ENCODE measurements around the gene SUPT6H. TPM values are rescaled to one million over a fixed set of nuclear protein-coding genes. Genes with fewer than 3 reads are reported as not detected.

SUPT6H gene
- total and polyA plus RNA-seq, 2 donors (not counting 1 experiment from before 2014, with no cell fraction given) = 34.7 to 61.6 TPM

GRCh38 chr17:28751600-28752366, 89.8 kb downstream of the SUPT6H start:
- Histone ChIP-seq H3K4me2 (ENCODE audit: extremely low read depth, insufficient read depth, low read length) (no peak overlapping the region), H3K9me3 (ENCODE audit: control insufficient read depth, insufficient read depth, low read depth, low read length) (no peaks in the 10 kb centered on the region), H3K4me3 (replicated peaks in 1 of 4; ENCODE audit: control extremely low read depth in 1 of 4, insufficient read depth in 1 of 4, low read depth in 3 of 4, low read length in 4 of 4) (no peak overlapping the region), H3K27me3 (ENCODE audit: control insufficient read depth, insufficient read depth, low read length) (no peaks in the 10 kb centered on the region), H3K79me2 (ENCODE audit: control insufficient read depth, insufficient read depth, low read length) (peaks cover 13% of the 10 kb centered on the region), H3K4me1 (ENCODE audit: control insufficient read depth, extremely low read depth, insufficient read depth, low read length) (peaks cover 2% of the 10 kb centered on the region), H2AFZ (ENCODE audit: low read length) (no peak overlapping the region), H3K36me3 (ENCODE audit: control insufficient read depth, insufficient read depth, low read length) (peaks cover 33% of the 10 kb centered on the region), H3K9ac (ENCODE audit: insufficient read depth, low read length) (no peak overlapping the region), H3K27ac (ENCODE audit: insufficient read depth, low read length) (no peak overlapping the region), H4K20me1 (ENCODE audit: control insufficient read depth, extremely low read depth, insufficient read depth, low read length) (no peaks in the 10 kb centered on the region)
- no peak for DNase-seq (ENCODE audit: low read depth in 2 of 2)
- no peak for TF ChIP-seq EZH2 (IDR thresholded peaks at IDR 0.05; ENCODE audit: low read length, missing control alignments)
- no peak for TF ChIP-seq CTCF (conservative IDR thresholded peaks at IDR 0.05 in 1 of 2, IDR thresholded peaks at IDR 0.05 in 1 of 2; ENCODE audit: low read depth in 1 of 2, low read length in 2 of 2)

Other genes starting within 250 kb of the SUPT6H start
- gene SLC13A2, start 188.6 kb upstream of the SUPT6H start, total RNA-seq = not detected in 2 replicates
- gene SLC13A2, start 188.6 kb upstream of the SUPT6H start, polyA plus RNA-seq = not detected in 2 replicates
- not detected in 2 replicates for gene FOXN1, start 155.9 kb upstream of the SUPT6H start, total RNA-seq
- not detected in 2 replicates for gene FOXN1, start 155.9 kb upstream of the SUPT6H start, polyA plus RNA-seq
- gene UNC119, start 109.6 kb upstream of the SUPT6H start, total RNA-seq = 16.9 and 19.2 TPM in 2 replicates
- gene UNC119, start 109.6 kb upstream of the SUPT6H start, polyA plus RNA-seq = 24.6 and 26.4 TPM in 2 replicates
- gene PIGS, start 90.7 kb upstream of the SUPT6H start, total RNA-seq = 32.6 and 53.7 TPM in 2 replicates
- gene PIGS, start 90.7 kb upstream of the SUPT6H start, polyA plus RNA-seq = 59.9 and 68.4 TPM in 2 replicates
- 59.3 and 91.3 TPM in 2 replicates for gene ALDOC, start 85.3 kb upstream of the SUPT6H start, total RNA-seq
- 47.3 and 111 TPM in 2 replicates for gene ALDOC, start 85.3 kb upstream of the SUPT6H start, polyA plus RNA-seq
- gene SPAG5, start 63.2 kb upstream of the SUPT6H start, total RNA-seq = 1.5 and 13.7 TPM in 2 replicates
- 12.0 and 48.8 TPM in 2 replicates for gene SPAG5, start 63.2 kb upstream of the SUPT6H start, polyA plus RNA-seq
- gene RSKR, start 48.0 kb upstream of the SUPT6H start, total RNA-seq = 3.8 and 4.1 TPM in 2 replicates
- gene RSKR, start 48.0 kb upstream of the SUPT6H start, polyA plus RNA-seq = 1.8 and 2.5 TPM in 2 replicates
- 107 and 160 TPM in 2 replicates for gene BLTP2, start 17.0 kb upstream of the SUPT6H start, total RNA-seq
- gene BLTP2, start 17.0 kb upstream of the SUPT6H start, polyA plus RNA-seq = 74.9 and 96.3 TPM in 2 replicates
- gene SDF2, start 299 bp upstream of the SUPT6H start, total RNA-seq = 56.5 and 58.5 TPM in 2 replicates
- gene SDF2, start 299 bp upstream of the SUPT6H start, polyA plus RNA-seq = 65.2 and 75.2 TPM in 2 replicates
- gene PROCA1, start 49.7 kb downstream of the SUPT6H start, total RNA-seq = 2.3 and 2.6 TPM in 2 replicates
- 0.85 and 0.93 TPM in 2 replicates for gene PROCA1, start 49.7 kb downstream of the SUPT6H start, polyA plus RNA-seq
- 159 and 174 TPM in 2 replicates for gene RAB34, start 55.7 kb downstream of the SUPT6H start, total RNA-seq
- gene RAB34, start 55.7 kb downstream of the SUPT6H start, polyA plus RNA-seq = 287 and 338 TPM in 2 replicates
- gene RPL23A, start 57.8 kb downstream of the SUPT6H start, total RNA-seq = 519 and 881 TPM in 2 replicates
- gene RPL23A, start 57.8 kb downstream of the SUPT6H start, polyA plus RNA-seq = 1,041 and 1,196 TPM in 2 replicates
- gene TLCD1, start 64.0 kb downstream of the SUPT6H start, total RNA-seq = 4.1 and 6.6 TPM in 2 replicates
- gene TLCD1, start 64.0 kb downstream of the SUPT6H start, polyA plus RNA-seq = 10.8 and 11.5 TPM in 2 replicates
- 2.8 TPM in 2 replicates for gene NEK8, start 66.6 kb downstream of the SUPT6H start, total RNA-seq
- gene NEK8, start 66.6 kb downstream of the SUPT6H start, polyA plus RNA-seq = 3.0 and 3.8 TPM in 2 replicates
- 28.7 and 32.6 TPM in 2 replicates for gene TRAF4, start 81.8 kb downstream of the SUPT6H start, total RNA-seq
- gene TRAF4, start 81.8 kb downstream of the SUPT6H start, polyA plus RNA-seq = 17.5 and 20.8 TPM in 2 replicates
- 1.8 and 2.8 TPM in 2 replicates for gene FAM222B, start 180.6 kb downstream of the SUPT6H start, total RNA-seq
- gene FAM222B, start 180.6 kb downstream of the SUPT6H start, polyA plus RNA-seq = 9.0 and 10.5 TPM in 2 replicates
- 20.8 and 25.4 TPM in 2 replicates for gene ERAL1, start 192.8 kb downstream of the SUPT6H start, total RNA-seq
- gene ERAL1, start 192.8 kb downstream of the SUPT6H start, polyA plus RNA-seq = 39.0 and 55.7 TPM in 2 replicates
- 39.8 and 48.9 TPM in 2 replicates for gene FLOT2, start 235.5 kb downstream of the SUPT6H start, total RNA-seq
- 81.1 and 95.4 TPM in 2 replicates for gene FLOT2, start 235.5 kb downstream of the SUPT6H start, polyA plus RNA-seq
- gene DHRS13, start 240.9 kb downstream of the SUPT6H start, total RNA-seq = 6.9 and 7.8 TPM in 2 replicates
- 2.6 and 4.6 TPM in 2 replicates for gene DHRS13, start 240.9 kb downstream of the SUPT6H start, polyA plus RNA-seq